HepG2 (cell line): ENCODE results near the gene MADD. TPM values are rescaled to one million over a fixed set of nuclear protein-coding genes. Genes with fewer than 3 reads are reported as not detected.

Source experiments
- KAT7 ChIP-seq: IDR thresholded peaks from 2 replicates; pipeline ENCODE4 v1.6.1; 2018; ENCODE audit warnings: borderline replicate concordance, missing compliant biosample characterization
- KDM5B ChIP-seq: sonication (generic); formaldehyde crosslinking; IDR thresholded peaks from 2 replicates; pipeline ENCODE4 v1.4.0; 2020; ENCODE audit warnings: missing genetic modification reagents, mild to moderate bottlenecking, borderline replicate concordance
- SIN3A ChIP-seq: IDR thresholded peaks from 2 replicates; pipeline ENCODE4 v1.6.1; 2011; ENCODE audit warnings: low read depth, mild to moderate bottlenecking, control low read depth, low read length, borderline replicate concordance
- ZNF660 ChIP-seq: sonication (generic); formaldehyde crosslinking; IDR thresholded peaks from 2 replicates; pipeline ENCODE4 v1.5.1; 2020; ENCODE audit warnings: mild to moderate bottlenecking, low read depth, missing genetic modification reagents, borderline replicate concordance
- polyA plus RNA-seq, 8 experiments: library from polyadenylated mRNA; depleted of rRNA in 3 of 8; stranded (reverse) in 7 of 8; unstranded in 1 of 8; fragments of >200 nt; fragmentation: Illumina TruSeq in 4 of 8; extraction: Trizol in 4 of 8; gene quantifications; 2 replicates each; pipeline versions ENCODE4 v1.2.1 to v1.2.3, GENCODE V29; 2011 to 2016; ENCODE audit warnings: low read depth in 4 of 8, missing spikeins in 1 of 8, mixed read lengths in 1 of 8; ENCODE audit not compliant: insufficient read depth in 1 of 8
- total RNA-seq, 5 experiments: library from RNA; depleted of rRNA; stranded (reverse); fragments of >200 nt; fragmentation: Illumina TruSeq; extraction: Trizol; gene quantifications; 2 replicates each; pipeline ENCODE4 v1.2.3, GENCODE V29; 2016; ENCODE audit warnings: low read depth in 1 of 5
- TF ChIP-seq, protein P1 (sequence below): sonication (generic); formaldehyde crosslinking; IDR thresholded peaks from 2 replicates; pipeline ENCODE4 v1.4.0; 2020; ENCODE audit warnings: missing genetic modification reagents
- TF ChIP-seq, protein P2 (sequence below), 2 experiments: fragments of 450-650 bp in 1 of 2; sonication (generic) in 1 of 2; formaldehyde crosslinking in 1 of 2; IDR thresholded peaks; 2 replicates each; pipeline versions ENCODE4 v1.6.1 to v1.8.0; 2016 to 2022; ENCODE audit warnings: antibody characterized with exemption in 1 of 2, mild to moderate bottlenecking in 1 of 2, missing genetic modification reagents in 1 of 2
- TF ChIP-seq, protein P3 (sequence below): sonication (generic); formaldehyde crosslinking; IDR thresholded peaks from 2 replicates; pipeline ENCODE4 v1.8.1; 2022; ENCODE audit warnings: mild to moderate bottlenecking, missing genetic modification reagents
- TF ChIP-seq, protein P4 (sequence below): sonication (generic); formaldehyde crosslinking; IDR thresholded peaks from 2 replicates; pipeline ENCODE4 v1.5.0; 2020; ENCODE audit warnings: mild to moderate bottlenecking, missing genetic modification reagents
- TF ChIP-seq, protein P5 (sequence below): sonication (generic); formaldehyde crosslinking; IDR thresholded peaks from 2 replicates; pipeline ENCODE4 v1.4.0; 2020; ENCODE audit warnings: missing genetic modification reagents

MADD gene
- total and polyA plus RNA-seq, 2 of the 13 experiments (the other 11 are each of a cell fraction or from before 2014, with no cell fraction given) = 18.0 to 29.2 TPM

DNA sequence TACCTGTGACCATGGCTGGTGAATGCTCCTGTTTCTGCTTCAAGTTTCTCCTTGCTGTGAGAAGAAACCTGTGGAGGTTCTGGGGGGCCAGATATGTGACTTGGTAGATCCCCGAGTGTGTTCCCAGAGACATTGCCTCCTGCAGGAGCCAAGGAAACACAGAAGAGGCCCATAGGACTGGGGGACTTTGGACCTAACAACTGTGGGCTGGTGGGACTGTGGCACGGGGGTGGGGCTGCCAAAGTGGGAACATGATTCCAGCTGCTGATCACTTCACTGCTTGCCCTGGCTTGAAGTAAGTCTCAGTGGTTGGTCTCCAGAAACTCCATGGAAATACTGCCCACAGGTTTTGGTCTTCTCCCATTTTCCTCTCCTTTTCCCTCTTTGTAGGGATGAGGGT lies 16.3 kb upstream of the MADD start (continued):
- TF ChIP-seq, protein P1, sequence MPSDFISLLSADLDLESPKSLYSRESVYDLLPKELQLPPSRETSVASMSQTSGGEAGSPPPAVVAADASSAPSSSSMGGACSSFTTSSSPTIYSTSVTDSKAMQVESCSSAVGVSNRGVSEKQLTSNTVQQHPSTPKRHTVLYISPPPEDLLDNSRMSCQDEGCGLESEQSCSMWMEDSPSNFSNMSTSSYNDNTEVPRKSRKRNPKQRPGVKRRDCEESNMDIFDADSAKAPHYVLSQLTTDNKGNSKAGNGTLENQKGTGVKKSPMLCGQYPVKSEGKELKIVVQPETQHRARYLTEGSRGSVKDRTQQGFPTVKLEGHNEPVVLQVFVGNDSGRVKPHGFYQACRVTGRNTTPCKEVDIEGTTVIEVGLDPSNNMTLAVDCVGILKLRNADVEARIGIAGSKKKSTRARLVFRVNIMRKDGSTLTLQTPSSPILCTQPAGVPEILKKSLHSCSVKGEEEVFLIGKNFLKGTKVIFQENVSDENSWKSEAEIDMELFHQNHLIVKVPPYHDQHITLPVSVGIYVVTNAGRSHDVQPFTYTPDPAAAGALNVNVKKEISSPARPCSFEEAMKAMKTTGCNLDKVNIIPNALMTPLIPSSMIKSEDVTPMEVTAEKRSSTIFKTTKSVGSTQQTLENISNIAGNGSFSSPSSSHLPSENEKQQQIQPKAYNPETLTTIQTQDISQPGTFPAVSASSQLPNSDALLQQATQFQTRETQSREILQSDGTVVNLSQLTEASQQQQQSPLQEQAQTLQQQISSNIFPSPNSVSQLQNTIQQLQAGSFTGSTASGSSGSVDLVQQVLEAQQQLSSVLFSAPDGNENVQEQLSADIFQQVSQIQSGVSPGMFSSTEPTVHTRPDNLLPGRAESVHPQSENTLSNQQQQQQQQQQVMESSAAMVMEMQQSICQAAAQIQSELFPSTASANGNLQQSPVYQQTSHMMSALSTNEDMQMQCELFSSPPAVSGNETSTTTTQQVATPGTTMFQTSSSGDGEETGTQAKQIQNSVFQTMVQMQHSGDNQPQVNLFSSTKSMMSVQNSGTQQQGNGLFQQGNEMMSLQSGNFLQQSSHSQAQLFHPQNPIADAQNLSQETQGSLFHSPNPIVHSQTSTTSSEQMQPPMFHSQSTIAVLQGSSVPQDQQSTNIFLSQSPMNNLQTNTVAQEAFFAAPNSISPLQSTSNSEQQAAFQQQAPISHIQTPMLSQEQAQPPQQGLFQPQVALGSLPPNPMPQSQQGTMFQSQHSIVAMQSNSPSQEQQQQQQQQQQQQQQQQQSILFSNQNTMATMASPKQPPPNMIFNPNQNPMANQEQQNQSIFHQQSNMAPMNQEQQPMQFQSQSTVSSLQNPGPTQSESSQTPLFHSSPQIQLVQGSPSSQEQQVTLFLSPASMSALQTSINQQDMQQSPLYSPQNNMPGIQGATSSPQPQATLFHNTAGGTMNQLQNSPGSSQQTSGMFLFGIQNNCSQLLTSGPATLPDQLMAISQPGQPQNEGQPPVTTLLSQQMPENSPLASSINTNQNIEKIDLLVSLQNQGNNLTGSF (CRISPR knock-in tag) = no peak
- TF ChIP-seq SIN3A (0 out of 2 replicates have a peak, but pooled peaks have one; percentile 30), ZNF660 (no peak), KDM5B (no peak), KAT7 (CRISPR knock-in tag) (0 out of 2 replicates have a peak, but pooled peaks have one; percentile 48)
- TF ChIP-seq, protein P2, sequence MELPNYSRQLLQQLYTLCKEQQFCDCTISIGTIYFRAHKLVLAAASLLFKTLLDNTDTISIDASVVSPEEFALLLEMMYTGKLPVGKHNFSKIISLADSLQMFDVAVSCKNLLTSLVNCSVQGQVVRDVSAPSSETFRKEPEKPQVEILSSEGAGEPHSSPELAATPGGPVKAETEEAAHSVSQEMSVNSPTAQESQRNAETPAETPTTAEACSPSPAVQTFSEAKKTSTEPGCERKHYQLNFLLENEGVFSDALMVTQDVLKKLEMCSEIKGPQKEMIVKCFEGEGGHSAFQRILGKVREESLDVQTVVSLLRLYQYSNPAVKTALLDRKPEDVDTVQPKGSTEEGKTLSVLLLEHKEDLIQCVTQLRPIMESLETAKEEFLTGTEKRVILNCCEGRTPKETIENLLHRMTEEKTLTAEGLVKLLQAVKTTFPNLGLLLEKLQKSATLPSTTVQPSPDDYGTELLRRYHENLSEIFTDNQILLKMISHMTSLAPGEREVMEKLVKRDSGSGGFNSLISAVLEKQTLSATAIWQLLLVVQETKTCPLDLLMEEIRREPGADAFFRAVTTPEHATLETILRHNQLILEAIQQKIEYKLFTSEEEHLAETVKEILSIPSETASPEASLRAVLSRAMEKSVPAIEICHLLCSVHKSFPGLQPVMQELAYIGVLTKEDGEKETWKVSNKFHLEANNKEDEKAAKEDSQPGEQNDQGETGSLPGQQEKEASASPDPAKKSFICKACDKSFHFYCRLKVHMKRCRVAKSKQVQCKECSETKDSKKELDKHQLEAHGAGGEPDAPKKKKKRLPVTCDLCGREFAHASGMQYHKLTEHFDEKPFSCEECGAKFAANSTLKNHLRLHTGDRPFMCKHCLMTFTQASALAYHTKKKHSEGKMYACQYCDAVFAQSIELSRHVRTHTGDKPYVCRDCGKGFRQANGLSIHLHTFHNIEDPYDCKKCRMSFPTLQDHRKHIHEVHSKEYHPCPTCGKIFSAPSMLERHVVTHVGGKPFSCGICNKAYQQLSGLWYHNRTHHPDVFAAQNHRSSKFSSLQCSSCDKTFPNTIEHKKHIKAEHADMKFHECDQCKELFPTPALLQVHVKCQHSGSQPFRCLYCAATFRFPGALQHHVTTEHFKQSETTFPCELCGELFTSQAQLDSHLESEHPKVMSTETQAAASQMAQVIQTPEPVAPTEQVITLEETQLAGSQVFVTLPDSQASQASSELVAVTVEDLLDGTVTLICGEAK (IDR thresholded peaks at IDR 0.05) = no peak
- TF ChIP-seq, protein P2 (CRISPR knock-in tag; IDR thresholded peaks at IDR 0.05) = no peak
- TF ChIP-seq, protein P3, sequence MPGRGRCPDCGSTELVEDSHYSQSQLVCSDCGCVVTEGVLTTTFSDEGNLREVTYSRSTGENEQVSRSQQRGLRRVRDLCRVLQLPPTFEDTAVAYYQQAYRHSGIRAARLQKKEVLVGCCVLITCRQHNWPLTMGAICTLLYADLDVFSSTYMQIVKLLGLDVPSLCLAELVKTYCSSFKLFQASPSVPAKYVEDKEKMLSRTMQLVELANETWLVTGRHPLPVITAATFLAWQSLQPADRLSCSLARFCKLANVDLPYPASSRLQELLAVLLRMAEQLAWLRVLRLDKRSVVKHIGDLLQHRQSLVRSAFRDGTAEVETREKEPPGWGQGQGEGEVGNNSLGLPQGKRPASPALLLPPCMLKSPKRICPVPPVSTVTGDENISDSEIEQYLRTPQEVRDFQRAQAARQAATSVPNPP = no peak
- TF ChIP-seq, protein P4, sequence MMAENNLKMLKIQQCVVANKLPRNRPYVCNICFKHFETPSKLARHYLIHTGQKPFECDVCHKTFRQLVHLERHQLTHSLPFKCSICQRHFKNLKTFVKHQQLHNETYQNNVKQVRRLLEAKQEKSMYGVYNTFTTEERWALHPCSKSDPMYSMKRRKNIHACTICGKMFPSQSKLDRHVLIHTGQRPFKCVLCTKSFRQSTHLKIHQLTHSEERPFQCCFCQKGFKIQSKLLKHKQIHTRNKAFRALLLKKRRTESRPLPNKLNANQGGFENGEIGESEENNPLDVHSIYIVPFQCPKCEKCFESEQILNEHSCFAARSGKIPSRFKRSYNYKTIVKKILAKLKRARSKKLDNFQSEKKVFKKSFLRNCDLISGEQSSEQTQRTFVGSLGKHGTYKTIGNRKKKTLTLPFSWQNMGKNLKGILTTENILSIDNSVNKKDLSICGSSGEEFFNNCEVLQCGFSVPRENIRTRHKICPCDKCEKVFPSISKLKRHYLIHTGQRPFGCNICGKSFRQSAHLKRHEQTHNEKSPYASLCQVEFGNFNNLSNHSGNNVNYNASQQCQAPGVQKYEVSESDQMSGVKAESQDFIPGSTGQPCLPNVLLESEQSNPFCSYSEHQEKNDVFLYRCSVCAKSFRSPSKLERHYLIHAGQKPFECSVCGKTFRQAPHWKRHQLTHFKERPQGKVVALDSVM (CRISPR knock-in tag) = no peak
- TF ChIP-seq, protein P5, sequence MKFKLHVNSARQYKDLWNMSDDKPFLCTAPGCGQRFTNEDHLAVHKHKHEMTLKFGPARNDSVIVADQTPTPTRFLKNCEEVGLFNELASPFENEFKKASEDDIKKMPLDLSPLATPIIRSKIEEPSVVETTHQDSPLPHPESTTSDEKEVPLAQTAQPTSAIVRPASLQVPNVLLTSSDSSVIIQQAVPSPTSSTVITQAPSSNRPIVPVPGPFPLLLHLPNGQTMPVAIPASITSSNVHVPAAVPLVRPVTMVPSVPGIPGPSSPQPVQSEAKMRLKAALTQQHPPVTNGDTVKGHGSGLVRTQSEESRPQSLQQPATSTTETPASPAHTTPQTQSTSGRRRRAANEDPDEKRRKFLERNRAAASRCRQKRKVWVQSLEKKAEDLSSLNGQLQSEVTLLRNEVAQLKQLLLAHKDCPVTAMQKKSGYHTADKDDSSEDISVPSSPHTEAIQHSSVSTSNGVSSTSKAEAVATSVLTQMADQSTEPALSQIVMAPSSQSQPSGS (CRISPR knock-in tag) = no peak
